ENCODE measurements around the gene ATG7. TPM values are rescaled to one million over a fixed set of nuclear protein-coding genes. Genes with fewer than 3 reads are reported as not detected.

Gene ATG7
- total and polyA plus RNA-seq, 9 donors, result 10.2 to 54.5 (median 37.4) TPM

- no peaks in the 10 kb centered on the region for H3K36me3 ChIP-seq
- no peak for TF ChIP-seq EP300 (IDR thresholded peaks at IDR 0.05)
- H3K9me3 ChIP-seq, result no peaks in the 10 kb centered on the region
- H3K4me1 ChIP-seq (ENCODE audit: insufficient read depth), result peaks cover 7% of the 10 kb centered on the region
- H3K27me3 ChIP-seq, result no peaks in the 10 kb centered on the region
- no peak overlapping the region for H3K27ac ChIP-seq
- DNase-seq, result no peak
- no peak overlapping the region for H3K4me3 ChIP-seq
- intact Hi-C loops (cut with DNase I), result loop anchor here in 2 of 4 donors (10.0 kb wide), 2 partner anchors 46 to 164 kb away; no protein-coding TSS in a partner anchor
- 54 to 60% (median 59%) methylated on average over 2 of the region's 2 CpGs for WGBS, 3 donors
These were observed 158.4 kb downstream of the ATG7 start for GRCh38 chr3:11430624-11431023.

DNA sequence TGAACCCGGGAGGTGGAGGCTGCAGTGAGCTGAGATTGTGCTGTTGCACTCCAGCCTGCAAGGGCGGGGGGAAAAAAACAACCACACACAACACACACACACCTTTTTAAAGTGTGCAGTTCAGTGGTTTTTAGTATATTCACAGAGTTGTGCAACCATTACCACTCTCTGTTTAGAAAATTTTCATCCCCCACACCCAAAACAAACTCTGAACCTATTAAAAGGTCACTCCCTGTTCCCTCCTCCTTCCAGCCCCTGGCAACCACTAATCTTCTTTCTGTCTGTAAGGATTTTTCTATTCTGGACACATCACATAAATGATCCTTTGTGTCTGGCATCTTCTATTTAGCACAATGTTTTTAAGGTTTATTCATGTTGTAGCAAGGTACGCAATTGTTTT lies 159.1 kb downstream of the ATG7 start:
- Histone ChIP-seq H3K27me3 (no peaks in the 10 kb centered on the region), H3K9me3 (no peaks in the 10 kb centered on the region), H3K4me3 (no peak overlapping the region), H3K36me3 (no peaks in the 10 kb centered on the region), H3K27ac (no peak overlapping the region), H3K4me1 (ENCODE audit: insufficient read depth) (peaks cover 8% of the 10 kb centered on the region)
- TF ChIP-seq EP300 (IDR thresholded peaks at IDR 0.05) (no peak), POLR2A (IDR thresholded peaks at IDR 0.05) (no peak)
- TF ChIP-seq, protein P1, sequence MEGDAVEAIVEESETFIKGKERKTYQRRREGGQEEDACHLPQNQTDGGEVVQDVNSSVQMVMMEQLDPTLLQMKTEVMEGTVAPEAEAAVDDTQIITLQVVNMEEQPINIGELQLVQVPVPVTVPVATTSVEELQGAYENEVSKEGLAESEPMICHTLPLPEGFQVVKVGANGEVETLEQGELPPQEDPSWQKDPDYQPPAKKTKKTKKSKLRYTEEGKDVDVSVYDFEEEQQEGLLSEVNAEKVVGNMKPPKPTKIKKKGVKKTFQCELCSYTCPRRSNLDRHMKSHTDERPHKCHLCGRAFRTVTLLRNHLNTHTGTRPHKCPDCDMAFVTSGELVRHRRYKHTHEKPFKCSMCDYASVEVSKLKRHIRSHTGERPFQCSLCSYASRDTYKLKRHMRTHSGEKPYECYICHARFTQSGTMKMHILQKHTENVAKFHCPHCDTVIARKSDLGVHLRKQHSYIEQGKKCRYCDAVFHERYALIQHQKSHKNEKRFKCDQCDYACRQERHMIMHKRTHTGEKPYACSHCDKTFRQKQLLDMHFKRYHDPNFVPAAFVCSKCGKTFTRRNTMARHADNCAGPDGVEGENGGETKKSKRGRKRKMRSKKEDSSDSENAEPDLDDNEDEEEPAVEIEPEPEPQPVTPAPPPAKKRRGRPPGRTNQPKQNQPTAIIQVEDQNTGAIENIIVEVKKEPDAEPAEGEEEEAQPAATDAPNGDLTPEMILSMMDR (IDR thresholded peaks at IDR 0.05), result no peak
- DNase-seq, result no peak
- 81 to 86% (median 85%) methylated on average over 3 of the region's 3 CpGs for WGBS, 3 donors
- intact Hi-C loops (cut with DNase I), result loop anchor here in 2 of 4 donors (10.0 kb wide), 2 partner anchors 47 to 163 kb away; no protein-coding TSS in a partner anchor

DNA sequence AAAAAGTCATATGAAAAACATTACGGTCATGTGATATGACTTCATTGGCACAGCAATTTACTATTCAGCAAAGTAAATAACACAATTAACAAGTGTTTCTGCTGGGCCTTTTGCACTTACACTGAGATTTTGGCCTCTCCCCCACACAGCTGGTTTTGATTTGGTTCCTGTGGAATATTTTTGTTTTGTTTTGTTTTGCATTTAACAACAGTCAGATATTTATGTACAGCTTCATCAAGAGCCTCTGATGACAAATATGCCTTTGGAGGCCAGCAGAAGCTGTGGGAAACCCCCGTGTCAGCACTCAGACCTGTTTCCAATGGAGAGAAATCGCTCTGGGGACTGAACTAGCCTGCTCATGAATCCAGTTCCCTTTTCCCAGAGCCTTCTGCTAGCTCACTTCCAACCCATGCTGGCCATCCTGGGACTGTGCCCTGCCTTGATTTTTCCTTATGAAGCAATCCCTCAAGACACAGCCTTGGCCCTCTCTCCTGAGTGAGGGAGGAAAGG lies 161.9 kb downstream of the ATG7 start:
- Histone ChIP-seq H3K27me3 (no peaks in the 10 kb centered on the region), H3K27ac (peak overlapping the region in 1 of 2 donors; percentile 75), H3K4me1 (ENCODE audit: insufficient read depth) (peaks cover 9% of the 10 kb centered on the region), H3K4me3 (no peak overlapping the region), H3K36me3 (no peaks in the 10 kb centered on the region), H3K9me3 (no peaks in the 10 kb centered on the region)
- DNase-seq, result peak; percentile 53 to 79 (median 73)
- intact Hi-C loops (cut with DNase I), result loop anchor here in 2 of 4 donors (10.0 kb wide), 2 partner anchors 49 to 161 kb away; no protein-coding TSS in a partner anchor
- WGBS, 3 donors, result 3 to 5% (median 3%) methylated on average over 3 of the region's 3 CpGs
- TF ChIP-seq EP300 (IDR thresholded peaks at IDR 0.05), result no peak
- TF ChIP-seq, protein P1 (IDR thresholded peaks at IDR 0.05), result no peak
- TF ChIP-seq POLR2A (IDR thresholded peaks at IDR 0.05), result no peak

GRCh38 chr3:11434563-11435096 lies 162.4 kb downstream of the ATG7 start:
- TF ChIP-seq, protein P1 (IDR thresholded peaks at IDR 0.05), result no peak
- TF ChIP-seq EP300 (IDR thresholded peaks at IDR 0.05), result no peak
- no peak for TF ChIP-seq POLR2A (IDR thresholded peaks at IDR 0.05)
- WGBS, 3 donors, result 12 to 17% (median 15%) methylated on average over 6 of the region's 6 CpGs
- H3K9me3 ChIP-seq, result no peaks in the 10 kb centered on the region
- H3K4me3 ChIP-seq, result no peak overlapping the region
- peak in 1 of 5 donors; percentile 40 for DNase-seq
- peaks cover 10% of the 10 kb centered on the region for H3K4me1 ChIP-seq (ENCODE audit: insufficient read depth)
- peak overlapping the region in 1 of 2 donors; percentile 75 for H3K27ac ChIP-seq
- H3K27me3 ChIP-seq, result no peaks in the 10 kb centered on the region
- intact Hi-C loops (cut with DNase I), result loop anchor here in 2 of 4 donors (10.0 kb wide), 2 partner anchors 50 to 160 kb away; no protein-coding TSS in a partner anchor
- H3K36me3 ChIP-seq, result no peaks in the 10 kb centered on the region
